ENCODE results near the gene HOOK1.
"Not testable (repeated sequence)": the region's sequence is repeated elsewhere in the genome, so short reads cannot be mapped to it uniquely, and the experiment has no call there.

Gene HOOK1

GRCh38 chr1:59827055-59827643 is 12.4 kb downstream of the HOOK1 start:
- H3K27me3 ChIP-seq (ENCODE audit: control insufficient read depth in 1 of 2, insufficient read depth in 2 of 2, low read length in 2 of 2): no peaks in the 10 kb centered on the region
- no peaks in the 10 kb centered on the region for H3K4me1 ChIP-seq (ENCODE audit: control insufficient read depth in 1 of 2, insufficient read depth in 2 of 2, low read length in 2 of 2)
- peaks cover 3 to 18% of the 10 kb centered on the region in 2 donors for H3K36me3 ChIP-seq (ENCODE audit: control insufficient read depth in 1 of 2, insufficient read depth in 2 of 2, low read length in 2 of 2)
- H3K9me3 ChIP-seq (ENCODE audit: control insufficient read depth in 1 of 2, low read length in 2 of 2): no peaks in the 10 kb centered on the region
- no peak overlapping the region for H3K27ac ChIP-seq (ENCODE audit: low read depth, low read length)
- H3K9ac ChIP-seq (ENCODE audit: low read depth in 1 of 2, low read length in 2 of 2): no peak overlapping the region
- H3K4me3 ChIP-seq (ENCODE audit: low read depth in 1 of 2, low read length in 2 of 2): no peak overlapping the region

- Histone ChIP-seq H3K4me1 (ENCODE audit: control insufficient read depth in 1 of 2, insufficient read depth in 2 of 2, low read length in 2 of 2) (no peaks in the 10 kb centered on the region), H3K9ac (ENCODE audit: low read depth in 1 of 2, low read length in 2 of 2) (no peak overlapping the region)
These were observed 13.4 kb downstream of the HOOK1 start for GRCh38 chr1:59828160-59828559.

GRCh38 chr1:59831529-59831928 is 16.8 kb downstream of the HOOK1 start:
- no peak overlapping the region for H3K27ac ChIP-seq (ENCODE audit: low read depth, low read length)

More at GRCh38 chr1:59828160-59828559, 13.4 kb downstream of the HOOK1 start:
- H3K36me3 ChIP-seq (ENCODE audit: control insufficient read depth in 1 of 2, insufficient read depth in 2 of 2, low read length in 2 of 2): peaks cover 3 to 18% of the 10 kb centered on the region in 2 donors
- no peak overlapping the region for H3K27ac ChIP-seq (ENCODE audit: low read depth, low read length)
- no peak overlapping the region for H3K4me3 ChIP-seq (ENCODE audit: low read depth in 1 of 2, low read length in 2 of 2)
- no peaks in the 10 kb centered on the region for H3K27me3 ChIP-seq (ENCODE audit: control insufficient read depth in 1 of 2, insufficient read depth in 2 of 2, low read length in 2 of 2)
- H3K9me3 ChIP-seq (ENCODE audit: control insufficient read depth in 1 of 2, low read length in 2 of 2): no peaks in the 10 kb centered on the region

GRCh38 chr1:59833022-59833421 is 18.3 kb downstream of the HOOK1 start:
- Histone ChIP-seq H3K27me3 (ENCODE audit: control insufficient read depth in 1 of 2, insufficient read depth in 2 of 2, low read length in 2 of 2) (no peaks in the 10 kb centered on the region), H3K9me3 (ENCODE audit: control insufficient read depth in 1 of 2, low read length in 2 of 2) (peaks cover 0 to 2% of the 10 kb centered on the region in 2 donors), H3K36me3 (ENCODE audit: control insufficient read depth in 1 of 2, insufficient read depth in 2 of 2, low read length in 2 of 2) (peaks cover 5 to 21% of the 10 kb centered on the region in 2 donors), H3K27ac (ENCODE audit: low read depth, low read length) (no peak overlapping the region), H3K9ac (ENCODE audit: low read depth in 1 of 2, low read length in 2 of 2) (no peak overlapping the region), H3K4me3 (ENCODE audit: low read depth in 1 of 2, low read length in 2 of 2) (no peak overlapping the region), H3K4me1 (ENCODE audit: control insufficient read depth in 1 of 2, insufficient read depth in 2 of 2, low read length in 2 of 2) (no peaks in the 10 kb centered on the region)

More at GRCh38 chr1:59831529-59831928, 16.8 kb downstream of the HOOK1 start:
- H3K4me3 ChIP-seq (ENCODE audit: low read depth in 1 of 2, low read length in 2 of 2): no peak overlapping the region
- no peaks in the 10 kb centered on the region for H3K9me3 ChIP-seq (ENCODE audit: control insufficient read depth in 1 of 2, low read length in 2 of 2)
- no peaks in the 10 kb centered on the region for H3K4me1 ChIP-seq (ENCODE audit: control insufficient read depth in 1 of 2, insufficient read depth in 2 of 2, low read length in 2 of 2)
- peaks cover 5 to 17% of the 10 kb centered on the region in 2 donors for H3K36me3 ChIP-seq (ENCODE audit: control insufficient read depth in 1 of 2, insufficient read depth in 2 of 2, low read length in 2 of 2)
- H3K27me3 ChIP-seq (ENCODE audit: control insufficient read depth in 1 of 2, insufficient read depth in 2 of 2, low read length in 2 of 2): no peaks in the 10 kb centered on the region
- H3K9ac ChIP-seq (ENCODE audit: low read depth in 1 of 2, low read length in 2 of 2): no peak overlapping the region

GRCh38 chr1:59833991-59834390 is 19.2 kb downstream of the HOOK1 start:
- Histone ChIP-seq H3K9ac (ENCODE audit: low read depth in 1 of 2, low read length in 2 of 2) (no peak overlapping the region), H3K9me3 (ENCODE audit: control insufficient read depth in 1 of 2, low read length in 2 of 2) (peaks cover 0 to 2% of the 10 kb centered on the region in 2 donors), H3K4me1 (ENCODE audit: control insufficient read depth in 1 of 2, insufficient read depth in 2 of 2, low read length in 2 of 2) (no peaks in the 10 kb centered on the region), H3K4me3 (ENCODE audit: low read depth in 1 of 2, low read length in 2 of 2) (no peak overlapping the region), H3K27me3 (ENCODE audit: control insufficient read depth in 1 of 2, insufficient read depth in 2 of 2, low read length in 2 of 2) (no peaks in the 10 kb centered on the region), H3K27ac (ENCODE audit: low read depth, low read length) (no peak overlapping the region), H3K36me3 (ENCODE audit: control insufficient read depth in 1 of 2, insufficient read depth in 2 of 2, low read length in 2 of 2) (peaks cover 5 to 17% of the 10 kb centered on the region in 2 donors)

DNA sequence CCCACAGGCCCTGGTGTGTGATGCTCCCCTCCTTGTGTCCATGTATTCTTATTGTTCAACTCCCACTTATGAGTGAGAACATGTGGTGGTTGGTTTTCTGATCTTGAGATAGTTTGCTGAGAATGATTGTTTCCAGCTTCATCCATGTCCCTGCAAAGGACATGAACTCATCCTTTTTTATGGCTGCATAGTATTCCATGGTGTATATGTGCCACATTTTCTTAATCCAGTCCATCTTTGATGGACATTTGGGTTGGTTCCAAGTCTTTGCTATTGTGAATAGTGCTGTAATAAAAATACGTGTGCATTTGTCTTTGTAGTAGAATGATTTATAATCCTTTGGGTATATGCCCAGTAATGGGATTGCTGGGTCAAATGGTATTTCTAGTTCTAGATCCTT is 23.1 kb downstream of the HOOK1 start:
- H3K27me3 ChIP-seq (ENCODE audit: control insufficient read depth in 1 of 2, insufficient read depth in 2 of 2, low read length in 2 of 2); H3K36me3 ChIP-seq (ENCODE audit: control insufficient read depth in 1 of 2, insufficient read depth in 2 of 2, low read length in 2 of 2); H3K9me3 ChIP-seq (ENCODE audit: control insufficient read depth in 1 of 2, low read length in 2 of 2); H3K4me1 ChIP-seq (ENCODE audit: control insufficient read depth in 1 of 2, insufficient read depth in 2 of 2, low read length in 2 of 2); H3K9ac ChIP-seq (ENCODE audit: low read depth in 1 of 2, low read length in 2 of 2); H3K27ac ChIP-seq (ENCODE audit: low read depth, low read length); H3K4me3 ChIP-seq (ENCODE audit: low read depth in 1 of 2, low read length in 2 of 2): not testable (repeated sequence)

DNA sequence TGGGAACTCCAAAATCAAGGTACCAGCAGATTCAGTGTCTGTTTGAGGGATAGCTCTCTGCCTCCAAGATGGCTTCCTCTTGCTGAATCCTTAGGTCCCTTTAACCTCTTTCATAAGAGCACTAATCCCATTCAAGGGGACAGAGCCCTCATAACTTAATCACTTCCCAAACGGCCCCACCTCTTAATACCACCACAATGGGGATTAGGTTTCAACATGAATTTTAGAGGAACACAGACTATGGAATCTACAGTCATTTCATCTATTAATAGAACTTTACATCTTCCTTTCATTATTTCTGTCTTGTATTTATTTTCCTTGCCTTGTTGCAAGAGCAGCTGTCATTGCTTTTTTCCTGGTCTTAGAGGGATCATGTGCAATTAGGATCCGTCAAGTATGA is 30.3 kb downstream of the HOOK1 start:
- Histone ChIP-seq H3K4me3 (ENCODE audit: low read depth in 1 of 2, low read length in 2 of 2) (no peak overlapping the region), H3K9me3 (ENCODE audit: control insufficient read depth in 1 of 2, low read length in 2 of 2) (no peaks in the 10 kb centered on the region), H3K36me3 (ENCODE audit: control insufficient read depth in 1 of 2, insufficient read depth in 2 of 2, low read length in 2 of 2) (peaks cover 6 to 18% of the 10 kb centered on the region in 2 donors), H3K27ac (ENCODE audit: low read depth, low read length) (no peak overlapping the region), H3K27me3 (ENCODE audit: control insufficient read depth in 1 of 2, insufficient read depth in 2 of 2, low read length in 2 of 2) (no peaks in the 10 kb centered on the region), H3K4me1 (ENCODE audit: control insufficient read depth in 1 of 2, insufficient read depth in 2 of 2, low read length in 2 of 2) (peaks cover 0 to 6% of the 10 kb centered on the region in 2 donors), H3K9ac (ENCODE audit: low read depth in 1 of 2, low read length in 2 of 2) (no peak overlapping the region)

DNA sequence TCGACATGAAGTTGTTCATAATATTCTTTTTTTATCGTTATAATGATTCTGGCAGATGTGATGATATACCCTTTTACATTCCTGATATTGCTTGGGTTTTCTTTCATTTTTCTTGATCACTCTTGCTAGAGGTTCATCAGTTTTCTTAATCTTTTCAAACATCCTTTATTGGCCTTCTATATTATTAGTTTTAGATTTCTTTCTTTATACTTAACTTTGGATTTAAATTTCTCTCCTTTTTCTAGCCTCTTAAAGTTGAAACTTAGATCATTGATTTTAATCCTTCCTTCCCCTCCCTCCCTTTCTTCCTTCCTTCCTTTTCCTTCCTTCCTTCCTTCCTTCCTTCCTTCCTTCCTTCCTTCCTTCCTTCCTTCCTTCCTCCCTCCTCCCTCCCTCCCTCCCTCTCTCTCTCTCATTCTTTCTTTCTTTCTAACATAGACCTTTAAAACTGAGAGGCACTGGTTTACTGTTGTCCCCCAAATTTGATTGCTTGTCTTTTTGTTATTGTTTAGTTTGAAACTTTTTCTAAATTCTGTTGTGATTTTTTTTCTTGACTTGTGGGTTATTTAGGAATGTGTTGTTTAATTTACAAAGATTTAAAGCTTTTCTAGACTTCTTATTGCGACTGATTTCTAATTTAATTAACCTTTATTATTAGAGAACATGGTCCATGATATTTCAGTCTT is 31.6 kb downstream of the HOOK1 start:
- H3K4me3 ChIP-seq (ENCODE audit: low read depth in 1 of 2, low read length in 2 of 2): no peak overlapping the region
- no peak overlapping the region for H3K9ac ChIP-seq (ENCODE audit: low read depth in 1 of 2, low read length in 2 of 2)
- no peaks in the 10 kb centered on the region for H3K27me3 ChIP-seq (ENCODE audit: control insufficient read depth in 1 of 2, insufficient read depth in 2 of 2, low read length in 2 of 2)
- H3K9me3 ChIP-seq (ENCODE audit: control insufficient read depth in 1 of 2, low read length in 2 of 2): no peaks in the 10 kb centered on the region
- H3K36me3 ChIP-seq (ENCODE audit: control insufficient read depth in 1 of 2, insufficient read depth in 2 of 2, low read length in 2 of 2): peaks cover 6 to 21% of the 10 kb centered on the region in 2 donors
- no peaks in the 10 kb centered on the region for H3K4me1 ChIP-seq (ENCODE audit: control insufficient read depth in 1 of 2, insufficient read depth in 2 of 2, low read length in 2 of 2)
- H3K27ac ChIP-seq (ENCODE audit: low read depth, low read length): no peak overlapping the region

DNA sequence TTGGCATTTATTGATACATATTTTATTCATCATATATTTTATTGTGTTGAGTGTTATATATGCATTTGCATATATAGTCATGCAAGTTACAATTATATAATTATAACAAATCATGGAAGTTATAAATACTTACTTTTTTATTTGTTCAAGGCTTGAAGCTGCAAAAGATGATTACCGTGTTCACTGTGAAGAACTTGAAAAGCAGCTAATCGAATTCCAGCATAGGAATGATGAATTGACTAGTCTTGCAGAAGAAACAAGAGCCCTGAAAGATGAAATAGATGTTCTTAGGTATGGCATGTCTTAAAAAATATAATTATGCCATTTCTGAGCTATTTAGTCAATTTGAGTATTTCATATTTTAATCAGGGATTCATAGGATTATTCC is 32.1 kb downstream of the HOOK1 start:
- Histone ChIP-seq H3K4me3 (ENCODE audit: low read depth in 1 of 2, low read length in 2 of 2) (no peak overlapping the region), H3K9ac (ENCODE audit: low read depth in 1 of 2, low read length in 2 of 2) (no peak overlapping the region), H3K27ac (ENCODE audit: low read depth, low read length) (no peak overlapping the region), H3K36me3 (ENCODE audit: control insufficient read depth in 1 of 2, insufficient read depth in 2 of 2, low read length in 2 of 2) (peaks cover 6 to 21% of the 10 kb centered on the region in 2 donors), H3K4me1 (ENCODE audit: control insufficient read depth in 1 of 2, insufficient read depth in 2 of 2, low read length in 2 of 2) (no peaks in the 10 kb centered on the region), H3K27me3 (ENCODE audit: control insufficient read depth in 1 of 2, insufficient read depth in 2 of 2, low read length in 2 of 2) (no peaks in the 10 kb centered on the region), H3K9me3 (ENCODE audit: control insufficient read depth in 1 of 2, low read length in 2 of 2) (no peaks in the 10 kb centered on the region)

DNA sequence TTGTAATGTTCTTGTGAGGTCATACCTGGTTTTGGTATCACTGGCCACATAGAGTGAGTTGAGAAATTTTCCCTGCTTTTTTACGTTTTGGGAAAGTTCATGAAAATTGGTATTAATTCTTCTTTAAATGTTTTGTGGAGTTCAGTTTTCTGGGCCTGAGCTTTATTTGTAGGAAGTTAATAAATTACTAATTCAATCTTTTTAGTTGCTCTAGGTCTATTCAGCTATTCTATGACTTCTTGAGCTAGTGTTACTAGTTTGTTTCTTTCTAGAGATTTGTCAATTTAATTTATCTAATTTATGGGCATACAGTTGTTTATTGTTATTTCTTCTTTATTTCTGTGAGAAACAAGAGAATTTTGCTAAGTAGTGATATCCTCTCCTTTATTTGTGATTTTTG is 37.4 kb downstream of the HOOK1 start:
- Histone ChIP-seq H3K4me1 (ENCODE audit: control insufficient read depth in 1 of 2, insufficient read depth in 2 of 2, low read length in 2 of 2) (peaks cover 7 to 10% of the 10 kb centered on the region in 2 donors), H3K9me3 (ENCODE audit: control insufficient read depth in 1 of 2, low read length in 2 of 2) (peaks cover 0 to 5% of the 10 kb centered on the region in 2 donors), H3K4me3 (ENCODE audit: low read depth in 1 of 2, low read length in 2 of 2) (no peak overlapping the region), H3K27me3 (ENCODE audit: control insufficient read depth in 1 of 2, insufficient read depth in 2 of 2, low read length in 2 of 2) (no peaks in the 10 kb centered on the region), H3K36me3 (ENCODE audit: control insufficient read depth in 1 of 2, insufficient read depth in 2 of 2, low read length in 2 of 2) (peaks cover 6 to 7% of the 10 kb centered on the region in 2 donors), H3K9ac (ENCODE audit: low read depth in 1 of 2, low read length in 2 of 2) (no peak overlapping the region), H3K27ac (ENCODE audit: low read depth, low read length) (no peak overlapping the region)

Measured in duodenal mucosa (tissue), 2 donors.